SK-N-SH (cell line): Measurements from ENCODE around the gene CMC1. TPM values are rescaled to one million over a fixed set of nuclear protein-coding genes. Genes with fewer than 3 reads are reported as not detected.

Experiments
- CTCF ChIA-PET: fragments of 300-600, 350-600 bp; formaldehyde crosslinking; extraction: SDS; loops from one replicate; lab custom pipeline; 2021; lab: Yijun Ruan, JAX
- POLR2A ChIA-PET: fragments of 350-600 bp; sonication (Branson Sonifier 250); formaldehyde crosslinking; extraction: SDS; loops from one replicate; lab custom pipeline; 2020; ENCODE audit warnings: antibody characterized with exemption, inconsistent platforms; lab: Yijun Ruan, JAX
- DNase-seq: peaks from one replicate; pipeline ENCODE4 v3.0.0; 2012
- H2AFZ ChIP-seq: fragments of 200-600 bp; sonication (generic); 2 replicates; pipeline ENCODE4 v1.8.1; 2016; ENCODE audit warnings: antibody characterized with exemption, mild to moderate bottlenecking, low read depth
- H3F3A ChIP-seq: fragments of 200-600 bp; sonication (generic); replicated peaks from 2 replicates; pipeline ENCODE3; 2016; ENCODE audit warnings: antibody characterized with exemption, mild to moderate bottlenecking; ENCODE audit not compliant: insufficient read depth
- H3K27ac ChIP-seq, 2 experiments: fragments of 200-500 bp in 1 of 2; fragments of 200-600 bp in 1 of 2; sonication (Bioruptor generic) in 1 of 2; sonication (generic), shearing (Covaris generic) in 1 of 2; 2 replicates each; pipeline versions ENCODE4 v1.5.1 to v1.6.1; 2014 to 2016; ENCODE audit warnings: low read depth in 2 of 2, inconsistent platforms in 1 of 2, low read length in 1 of 2, mild to moderate bottlenecking in 1 of 2, mixed read lengths in 1 of 2
- H3K27me3 ChIP-seq: fragments of 200-600 bp; sonication (generic), shearing (Covaris generic); 2 replicates; pipeline ENCODE4 v1.6.1; 2016; ENCODE audit warnings: mixed run types; ENCODE audit not compliant: insufficient read depth
- H3K36me3 ChIP-seq, 2 experiments: fragments of 200-500 bp in 1 of 2; fragments of 200-600 bp in 1 of 2; sonication (Bioruptor generic) in 1 of 2; sonication (generic) in 1 of 2; replicated peaks in 1 of 2; 2 replicates each; pipeline versions ENCODE3 to v1.5.1; 2014 to 2016; ENCODE audit warnings: low read length in 1 of 2, mild to moderate bottlenecking in 1 of 2; ENCODE audit not compliant: insufficient read depth in 2 of 2, control insufficient read depth in 1 of 2
- H3K4me1 ChIP-seq, 2 experiments: fragments of 200-500 bp in 1 of 2; fragments of 200-600 bp in 1 of 2; sonication (Bioruptor generic) in 1 of 2; sonication (generic), shearing (Covaris generic) in 1 of 2; 2 replicates each; pipeline versions ENCODE4 v1.5.1 to v1.6.1; 2014 to 2016; ENCODE audit warnings: low read depth in 1 of 2, low read length in 1 of 2, mixed run types in 1 of 2; ENCODE audit not compliant: insufficient read depth in 2 of 2, control insufficient read depth in 1 of 2
- H3K4me2 ChIP-seq: fragments of 200-600 bp; sonication (generic), shearing (Covaris generic); 2 replicates; pipeline ENCODE4 v1.6.1; 2017; ENCODE audit warnings: mixed run types
- H3K4me3 ChIP-seq, 2 experiments: fragments of 200-500 bp in 1 of 2; fragments of 200-600 bp in 1 of 2; sonication (Bioruptor generic) in 1 of 2; sonication (generic), shearing (Covaris generic) in 1 of 2; 2 replicates each; pipeline versions ENCODE4 v1.5.1 to v1.8.1; 2014 to 2016; ENCODE audit warnings: low read depth in 2 of 2, inconsistent platforms in 1 of 2, low read length in 1 of 2, mild to moderate bottlenecking in 1 of 2, mixed read lengths in 1 of 2, moderate library complexity in 1 of 2
- H3K79me2 ChIP-seq: fragments of 200-600 bp; sonication (generic); 2 replicates; pipeline ENCODE4 v1.8.1; 2017; ENCODE audit warnings: mild to moderate bottlenecking; ENCODE audit not compliant: insufficient read depth
- H3K9ac ChIP-seq: fragments of 200-600 bp; sonication (generic); 2 replicates; pipeline ENCODE4 v1.6.1; 2017; ENCODE audit warnings: mixed run types
- H3K9me2 ChIP-seq: fragments of 200-600 bp; sonication (generic); 2 replicates; pipeline ENCODE4 v1.6.1; 2017; ENCODE audit warnings: mixed run types
- H3K9me3 ChIP-seq: fragments of 200-600 bp; sonication (generic); 2 replicates; pipeline ENCODE4 v1.6.1; 2017; ENCODE audit warnings: mixed run types, mild to moderate bottlenecking, moderate library complexity
- H4K20me1 ChIP-seq: fragments of 200-600 bp; sonication (generic); 2 replicates; pipeline ENCODE4 v1.6.1; 2017; ENCODE audit warnings: mild to moderate bottlenecking, mixed run types; ENCODE audit not compliant: insufficient read depth
- CHD2 ChIP-seq: fragments of 150-350 bp; IDR thresholded peaks from 2 replicates; pipeline ENCODE4 v1.6.1; 2018; ENCODE audit warnings: low read length; ENCODE audit not compliant: partially characterized antibody
- GABPA ChIP-seq: IDR thresholded peaks from 2 replicates; pipeline ENCODE4 v1.4.0; 2012; ENCODE audit warnings: low read depth, mild to moderate bottlenecking
- MEF2A ChIP-seq: IDR thresholded peaks from 2 replicates; pipeline ENCODE4 v1.4.0; 2012; ENCODE audit warnings: low read depth, borderline replicate concordance
- MXI1 ChIP-seq: IDR thresholded peaks from 2 replicates; pipeline ENCODE4 v1.6.1; 2012; ENCODE audit warnings: mild to moderate bottlenecking, low read depth, low read length, improper control_type of control experiment
- NRF1 ChIP-seq: IDR thresholded peaks from 2 replicates; pipeline ENCODE4 v1.6.1; 2012; ENCODE audit warnings: low read depth, mild to moderate bottlenecking, low read length
- POLR2AphosphoS5 ChIP-seq: IDR thresholded peaks from 2 replicates; pipeline ENCODE4 v1.6.1; 2012; ENCODE audit warnings: low read depth, low read length
- RCOR1 ChIP-seq: fragments of 150-350 bp; IDR thresholded peaks from 2 replicates; pipeline ENCODE4 v1.6.1; 2017; ENCODE audit warnings: antibody characterized with exemption, low read length
- RXRA ChIP-seq: IDR thresholded peaks from 2 replicates; pipeline ENCODE4 v1.4.0; 2012; ENCODE audit warnings: low read depth, mild to moderate bottlenecking, borderline replicate concordance
- SIN3A ChIP-seq: IDR thresholded peaks from 2 replicates; pipeline ENCODE4 v1.6.1; 2012; ENCODE audit warnings: low read depth, mild to moderate bottlenecking, low read length, moderate library complexity, borderline replicate concordance
- SMC3 ChIP-seq: IDR thresholded peaks from 2 replicates; pipeline ENCODE4 v1.6.1; 2012; ENCODE audit warnings: low read depth, low read length, improper control_type of control experiment
- TAF1 ChIP-seq: IDR thresholded peaks from 2 replicates; pipeline ENCODE4 v1.6.1; 2012; ENCODE audit warnings: low read depth, mild to moderate bottlenecking, low read length, moderate library complexity, borderline replicate concordance
- YY1 ChIP-seq: IDR thresholded peaks from 2 replicates; pipeline ENCODE4 v1.4.0; 2012; ENCODE audit warnings: low read depth, mild to moderate bottlenecking
- WGBS: methylation state at CpG from one replicate; pipeline ENCODE4 v1.1.6; 2017; ENCODE audit warnings: low lambda C conversion rate; 5-methylcytosine and 5-hydroxymethylcytosine counted together
- polyA plus RNA-seq, 3 experiments: library from polyadenylated mRNA; depleted of rRNA; stranded (reverse); fragments of >200 nt; gene quantifications; 2 replicates each; pipeline ENCODE4 v1.2.3, GENCODE V29; 2012
- TF ChIP-seq, protein P1 (sequence below): fragments of 200-600 bp; sonication (generic); IDR thresholded peaks from 2 replicates; pipeline ENCODE4 v1.6.1; 2017; ENCODE audit warnings: antibody characterized with exemption, mild to moderate bottlenecking, moderate library complexity
- TF ChIP-seq, protein P2 (sequence below): IDR thresholded peaks from 2 replicates; pipeline ENCODE4; 2012

CMC1 gene
- polyA plus RNA-seq, 1 of the 3 experiments (the other 2 are of a cell fraction), result 24.1 TPM

DNA sequence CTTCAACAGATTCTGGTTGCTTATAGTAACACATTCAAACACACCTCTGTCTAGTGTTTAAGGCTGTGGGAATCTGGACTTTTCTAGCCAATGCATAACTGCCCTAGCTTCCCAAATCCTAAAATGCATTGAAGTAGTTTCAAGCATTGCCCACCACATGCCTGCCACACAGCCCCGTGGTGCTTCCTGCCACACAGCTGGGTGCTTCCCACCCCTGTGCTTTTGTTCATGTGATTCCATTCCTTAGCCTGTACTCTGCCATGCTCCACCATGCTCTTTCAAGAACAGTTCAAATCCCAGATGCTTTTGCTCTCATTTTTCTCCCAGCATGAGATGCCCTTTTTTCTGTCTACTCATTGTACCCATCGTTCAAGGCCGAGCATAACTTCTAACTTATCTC, 2.3 kb upstream of the CMC1 start:
- no peak overlapping the region for H3K27ac ChIP-seq
- no peak for TF ChIP-seq MXI1
- no peak for TF ChIP-seq TAF1
- no peak for TF ChIP-seq RXRA
- TF ChIP-seq SIN3A, result no peak
- TF ChIP-seq MEF2A, result no peak
- no peak for TF ChIP-seq RCOR1
- no peak for TF ChIP-seq SMC3
- no peak for TF ChIP-seq POLR2AphosphoS5
- TF ChIP-seq, protein P1, sequence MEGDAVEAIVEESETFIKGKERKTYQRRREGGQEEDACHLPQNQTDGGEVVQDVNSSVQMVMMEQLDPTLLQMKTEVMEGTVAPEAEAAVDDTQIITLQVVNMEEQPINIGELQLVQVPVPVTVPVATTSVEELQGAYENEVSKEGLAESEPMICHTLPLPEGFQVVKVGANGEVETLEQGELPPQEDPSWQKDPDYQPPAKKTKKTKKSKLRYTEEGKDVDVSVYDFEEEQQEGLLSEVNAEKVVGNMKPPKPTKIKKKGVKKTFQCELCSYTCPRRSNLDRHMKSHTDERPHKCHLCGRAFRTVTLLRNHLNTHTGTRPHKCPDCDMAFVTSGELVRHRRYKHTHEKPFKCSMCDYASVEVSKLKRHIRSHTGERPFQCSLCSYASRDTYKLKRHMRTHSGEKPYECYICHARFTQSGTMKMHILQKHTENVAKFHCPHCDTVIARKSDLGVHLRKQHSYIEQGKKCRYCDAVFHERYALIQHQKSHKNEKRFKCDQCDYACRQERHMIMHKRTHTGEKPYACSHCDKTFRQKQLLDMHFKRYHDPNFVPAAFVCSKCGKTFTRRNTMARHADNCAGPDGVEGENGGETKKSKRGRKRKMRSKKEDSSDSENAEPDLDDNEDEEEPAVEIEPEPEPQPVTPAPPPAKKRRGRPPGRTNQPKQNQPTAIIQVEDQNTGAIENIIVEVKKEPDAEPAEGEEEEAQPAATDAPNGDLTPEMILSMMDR, result no peak
- no peaks in the 10 kb centered on the region for H3K36me3 ChIP-seq
- H3K9ac ChIP-seq, result no peak overlapping the region
- no peak overlapping the region for H2AFZ ChIP-seq
- H3K9me3 ChIP-seq, result no peaks in the 10 kb centered on the region
- H3K4me3 ChIP-seq, result no peak overlapping the region
- no peaks in the 10 kb centered on the region for H3K27me3 ChIP-seq
- no peaks in the 10 kb centered on the region for H3F3A ChIP-seq
- no peaks in the 10 kb centered on the region for H3K9me2 ChIP-seq
- H3K79me2 ChIP-seq, result peaks cover 22% of the 10 kb centered on the region
- WGBS, result 68% methylated on average over 3 of the region's 3 CpGs
- H4K20me1 ChIP-seq, result no peaks in the 10 kb centered on the region
- CTCF ChIA-PET, result no interaction called here
- no peak overlapping the region for H3K4me2 ChIP-seq
- no peak for DNase-seq
- POLR2A ChIA-PET, result no interaction called here
- H3K4me1 ChIP-seq, result peaks cover 0 to 4% of the 10 kb centered on the region in 2 experiments; a peak in 2 of 4 replicates

DNA sequence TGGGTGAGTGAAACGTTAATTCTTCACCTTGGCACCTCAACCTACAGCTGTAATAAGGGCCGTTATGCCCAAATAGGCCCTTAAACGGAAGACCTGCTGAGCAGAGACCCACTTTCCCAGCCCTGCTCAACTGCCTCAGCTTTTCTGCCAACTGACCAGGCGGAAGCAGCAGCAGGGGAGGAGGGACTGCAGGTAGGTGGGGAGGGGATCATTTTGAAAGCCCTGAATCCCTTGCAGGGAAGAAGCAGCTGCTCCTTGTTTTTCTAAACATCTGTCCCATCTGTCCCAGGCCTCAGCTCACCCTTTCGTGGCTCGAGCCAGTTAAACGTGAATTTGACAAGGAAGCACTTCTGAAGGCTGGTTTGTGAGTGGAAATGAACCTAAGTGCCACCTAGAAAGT, 978 bp upstream of the CMC1 start:
- H3K9me2 ChIP-seq, result no peaks in the 10 kb centered on the region
- H3K4me2 ChIP-seq, result no peak overlapping the region; the same call in 1 of the 2 replicates
- 95% methylated on average over 7 of the region's 7 CpGs for WGBS
- ChIA-PET CTCF (no interaction called here), POLR2A (interaction anchor here (0.5 kb wide), 1 partner anchor 307 kb away, joined by 3 read pairs; no protein-coding TSS in a partner anchor)
- TF ChIP-seq MEF2A, result no peak
- TF ChIP-seq TAF1, result no peak
- no peak for TF ChIP-seq NRF1
- no peak for TF ChIP-seq RXRA
- TF ChIP-seq YY1, result no peak
- TF ChIP-seq RCOR1, result no peak
- TF ChIP-seq CHD2, result no peak
- TF ChIP-seq GABPA, result no peak
- TF ChIP-seq, protein P2, sequence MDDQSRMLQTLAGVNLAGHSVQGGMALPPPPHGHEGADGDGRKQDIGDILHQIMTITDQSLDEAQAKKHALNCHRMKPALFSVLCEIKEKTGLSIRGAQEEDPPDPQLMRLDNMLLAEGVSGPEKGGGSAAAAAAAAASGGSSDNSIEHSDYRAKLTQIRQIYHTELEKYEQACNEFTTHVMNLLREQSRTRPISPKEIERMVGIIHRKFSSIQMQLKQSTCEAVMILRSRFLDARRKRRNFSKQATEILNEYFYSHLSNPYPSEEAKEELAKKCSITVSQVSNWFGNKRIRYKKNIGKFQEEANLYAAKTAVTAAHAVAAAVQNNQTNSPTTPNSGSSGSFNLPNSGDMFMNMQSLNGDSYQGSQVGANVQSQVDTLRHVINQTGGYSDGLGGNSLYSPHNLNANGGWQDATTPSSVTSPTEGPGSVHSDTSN, result no peak
- H4K20me1 ChIP-seq, result no peaks in the 10 kb centered on the region
- no peaks in the 10 kb centered on the region for H3K36me3 ChIP-seq
- no peaks in the 10 kb centered on the region for H3K27me3 ChIP-seq
- no peaks in the 10 kb centered on the region for H3K9me3 ChIP-seq
- DNase-seq, result no peak
- H3K27ac ChIP-seq, result no peak overlapping the region
- peak overlapping the region; percentile 99 for H2AFZ ChIP-seq
- no peaks in the 10 kb centered on the region for H3F3A ChIP-seq
- H3K79me2 ChIP-seq, result peaks cover 36% of the 10 kb centered on the region
- no peak overlapping the region for H3K9ac ChIP-seq
- peaks cover 0 to 4% of the 10 kb centered on the region in 2 experiments; a peak in 2 of 4 replicates for H3K4me1 ChIP-seq
- no peak overlapping the region for H3K4me3 ChIP-seq
